ENCODE measurements around the gene RRP9. TPM values are rescaled to one million over a fixed set of nuclear protein-coding genes. Genes with fewer than 3 reads are reported as not detected.

Gene RRP9
- total and polyA plus RNA-seq, 2 donors (not counting 1 experiment from before 2014, with no cell fraction given) = 16.7 to 21.9 TPM

- H3K4me2 ChIP-seq (replicated peaks; ENCODE audit: low read depth, low read length, poor library complexity, severe bottlenecking) = no peak overlapping the region
- H3K4me3 ChIP-seq (ENCODE audit: control extremely low read depth in 1 of 5, extremely low read depth in 1 of 5, insufficient read depth in 1 of 5, low read depth in 2 of 5, low read length in 4 of 5) = no peak overlapping the region
- H4K20me1 ChIP-seq (ENCODE audit: control insufficient read depth, insufficient read depth, low read length, poor library complexity, severe bottlenecking) = no peaks in the 10 kb centered on the region
- peaks cover 17% of the 10 kb centered on the region for H3K27me3 Mint-ChIP-seq
- H3K9ac ChIP-seq (ENCODE audit: low read length) = no peak overlapping the region
- H3K4me1 Mint-ChIP-seq = peaks cover 5% of the 10 kb centered on the region
- H3K27me3 ChIP-seq (replicated peaks in 1 of 4; ENCODE audit: control extremely low read depth in 1 of 4, control insufficient read depth in 3 of 4, insufficient read depth in 4 of 4, low read length in 3 of 4) = peaks cover 0 to 27% (median 15%) of the 10 kb centered on the region in 4 experiments
- no peaks in the 10 kb centered on the region for H3K36me3 ChIP-seq (replicated peaks in 1 of 2; ENCODE audit: control extremely low read depth in 1 of 2, control insufficient read depth in 1 of 2, extremely low read depth in 1 of 2, insufficient read depth in 2 of 2, low read length in 1 of 2)
- no peak overlapping the region for H2AFZ ChIP-seq (ENCODE audit: insufficient read depth, low read depth, low read length, poor library complexity, severe bottlenecking)
- H3K27ac ChIP-seq (ENCODE audit: low read length in 2 of 2) = no peak overlapping the region
- TF ChIP-seq EZH2 (IDR thresholded peaks at IDR 0.05; ENCODE audit: borderline replicate concordance, insufficient read depth, low read depth, low read length, poor library complexity, severe bottlenecking) = no peak
- no peak for TF ChIP-seq CTCF (IDR thresholded peaks at IDR 0.05)
- intact Hi-C loops (cut with micrococcal nuclease) = no loop called here
- H3K79me2 ChIP-seq (ENCODE audit: control insufficient read depth, insufficient read depth, low read length) = no peaks in the 10 kb centered on the region
- peaks cover 7 to 10% of the 10 kb centered on the region in 2 donors for H3K4me1 ChIP-seq (ENCODE audit: control insufficient read depth in 2 of 2, insufficient read depth in 2 of 2, low read length in 2 of 2)
- 74% methylated on average over 5 of the region's 6 CpGs for WGBS (ENCODE audit: insufficient coverage)
- H3K9me3 Mint-ChIP-seq (ENCODE audit: insufficient read depth) = no peaks in the 10 kb centered on the region
- ATAC-seq (ENCODE audit: low read depth) (no peak), DNase-seq (no peak)
- no peak overlapping the region for H3K4me3 Mint-ChIP-seq
- CTCF ChIA-PET = interaction anchor here (1.2 kb wide), 1 partner anchor 20 kb away, joined by 4 read pairs; the partner anchor contains the start of gene ABHD14B
- H3K27ac Mint-ChIP-seq = no peak overlapping the region
- POLR2A ChIA-PET = no interaction called here
- peaks cover 0 to 6% (median 0%) of the 10 kb centered on the region in 3 donors for H3K9me3 ChIP-seq (ENCODE audit: control extremely low read depth in 1 of 3, control insufficient read depth in 2 of 3, insufficient read depth in 1 of 3, low read length in 2 of 3)
Observed at GRCh38 chr3:51954105-51954504, 12.4 kb upstream of the RRP9 start.

GRCh38 chr3:51953445-51953844 lies 11.7 kb upstream of the RRP9 start:
- H3K79me2 ChIP-seq (ENCODE audit: control insufficient read depth, insufficient read depth, low read length) = no peaks in the 10 kb centered on the region
- peaks cover 5% of the 10 kb centered on the region for H3K4me1 Mint-ChIP-seq
- ATAC-seq (ENCODE audit: low read depth) (no peak), DNase-seq (no peak)
- peaks cover 0 to 27% (median 15%) of the 10 kb centered on the region in 4 experiments for H3K27me3 ChIP-seq (replicated peaks in 1 of 4; ENCODE audit: control extremely low read depth in 1 of 4, control insufficient read depth in 3 of 4, insufficient read depth in 4 of 4, low read length in 3 of 4)
- H3K4me3 ChIP-seq (ENCODE audit: control extremely low read depth in 1 of 5, extremely low read depth in 1 of 5, insufficient read depth in 1 of 5, low read depth in 2 of 5, low read length in 4 of 5) = no peak overlapping the region
- no peak overlapping the region for H3K4me2 ChIP-seq (replicated peaks; ENCODE audit: low read depth, low read length, poor library complexity, severe bottlenecking)
- H3K9ac ChIP-seq (ENCODE audit: low read length) = no peak overlapping the region
- CTCF ChIA-PET = interaction anchor here (1.2 kb wide), 1 partner anchor 20 kb away, joined by 4 read pairs; the partner anchor contains the start of gene ABHD14B
- no peaks in the 10 kb centered on the region for H3K9me3 Mint-ChIP-seq (ENCODE audit: insufficient read depth)
- peaks cover 0 to 6% (median 0%) of the 10 kb centered on the region in 3 donors for H3K9me3 ChIP-seq (ENCODE audit: control extremely low read depth in 1 of 3, control insufficient read depth in 2 of 3, insufficient read depth in 1 of 3, low read length in 2 of 3)
- no peak overlapping the region for H2AFZ ChIP-seq (ENCODE audit: insufficient read depth, low read depth, low read length, poor library complexity, severe bottlenecking)
- H3K27ac ChIP-seq (ENCODE audit: low read length in 2 of 2) = no peak overlapping the region
- H3K36me3 ChIP-seq (replicated peaks in 1 of 2; ENCODE audit: control extremely low read depth in 1 of 2, control insufficient read depth in 1 of 2, extremely low read depth in 1 of 2, insufficient read depth in 2 of 2, low read length in 1 of 2) = no peaks in the 10 kb centered on the region
- intact Hi-C loops (cut with micrococcal nuclease) = no loop called here
- POLR2A ChIA-PET = interaction anchor here (0.5 kb wide), 1 partner anchor 29 kb away, joined by 6 read pairs; no protein-coding TSS in a partner anchor
- peaks cover 7 to 10% of the 10 kb centered on the region in 2 donors for H3K4me1 ChIP-seq (ENCODE audit: control insufficient read depth in 2 of 2, insufficient read depth in 2 of 2, low read length in 2 of 2)
- peaks cover 17% of the 10 kb centered on the region for H3K27me3 Mint-ChIP-seq
- H3K4me3 Mint-ChIP-seq = no peak overlapping the region
- 86% methylated on average over 1 of the region's 3 CpGs for WGBS (ENCODE audit: insufficient coverage)
- no peaks in the 10 kb centered on the region for H4K20me1 ChIP-seq (ENCODE audit: control insufficient read depth, insufficient read depth, low read length, poor library complexity, severe bottlenecking)
- H3K27ac Mint-ChIP-seq = no peak overlapping the region
- TF ChIP-seq EZH2 (IDR thresholded peaks at IDR 0.05; ENCODE audit: borderline replicate concordance, insufficient read depth, low read depth, low read length, poor library complexity, severe bottlenecking) = no peak
- TF ChIP-seq CTCF (IDR thresholded peaks at IDR 0.05) = no peak

All from B cell (primary cell).